Ishikawa (cell line): Measurements from ENCODE around the gene VPS41.

Experiments
- CEBPB ChIP-seq: IDR thresholded peaks from 2 replicates; pipeline ENCODE4 v1.6.1; 2012
- CREB1 ChIP-seq: IDR thresholded peaks from 2 replicates; pipeline ENCODE4 v1.6.1; 2012; ENCODE audit warnings: low read depth
- EGR1 ChIP-seq: IDR thresholded peaks from 2 replicates; pipeline ENCODE4 v1.6.1; 2012
- EP300 ChIP-seq: IDR thresholded peaks from 2 replicates; pipeline ENCODE4 v1.6.1; 2012; ENCODE audit warnings: borderline replicate concordance
- FOXM1 ChIP-seq: IDR thresholded peaks from 2 replicates; pipeline ENCODE4 v1.6.1; 2012; ENCODE audit warnings: low read depth, borderline replicate concordance
- NFIC ChIP-seq: IDR thresholded peaks from 2 replicates; pipeline ENCODE4 v1.6.1; 2012
- RAD21 ChIP-seq: IDR thresholded peaks from 2 replicates; pipeline ENCODE4 v1.6.1; 2012; ENCODE audit warnings: low read depth
- TAF1 ChIP-seq: IDR thresholded peaks from 2 replicates; pipeline ENCODE4 v1.6.1; 2012; ENCODE audit warnings: low read depth, mild to moderate bottlenecking
- TCF12 ChIP-seq: IDR thresholded peaks from 2 replicates; pipeline ENCODE4 v1.6.1; 2012; ENCODE audit warnings: low read depth
- TEAD4 ChIP-seq: IDR thresholded peaks from 2 replicates; pipeline ENCODE4 v1.6.1; 2012
- YY1 ChIP-seq: IDR thresholded peaks from 2 replicates; pipeline ENCODE4 v1.6.1; 2012; ENCODE audit warnings: low read depth
- ZBTB7A ChIP-seq: IDR thresholded peaks from 2 replicates; pipeline ENCODE4 v1.6.1; 2012; ENCODE audit warnings: low read depth
- TF ChIP-seq, protein P1 (sequence below): IDR thresholded peaks from 2 replicates; pipeline ENCODE4 v1.6.1; 2012
- TF ChIP-seq, protein P2 (sequence below): IDR thresholded peaks from 2 replicates; pipeline ENCODE4 v1.6.1; 2012
- TF ChIP-seq, protein P3 (sequence below): IDR thresholded peaks from 2 replicates; pipeline ENCODE4 v1.6.1; 2012; ENCODE audit warnings: low read depth, mild to moderate bottlenecking

Gene VPS41

DNA sequence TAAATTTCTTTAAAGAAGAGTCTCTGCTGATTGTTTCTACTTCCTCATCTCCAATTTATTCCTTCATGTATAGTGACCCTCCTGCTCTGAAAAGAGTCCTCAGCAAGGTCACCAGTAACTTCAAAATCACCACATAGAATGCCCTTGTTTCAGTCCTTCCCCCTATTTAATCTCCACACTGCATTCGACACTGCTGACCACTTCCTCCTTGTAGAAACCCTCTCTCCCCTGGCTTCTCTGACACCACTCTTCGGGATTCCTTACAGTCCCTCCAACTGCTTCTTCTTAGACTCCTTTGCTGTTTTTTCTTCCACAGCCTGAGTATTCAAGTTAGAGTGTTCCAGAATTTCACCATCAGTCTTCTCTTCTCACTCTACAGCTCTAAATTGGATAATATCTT is 89.5 kb downstream of the VPS41 start:
- no peak for TF ChIP-seq TCF12
- TF ChIP-seq FOXM1 = no peak
- no peak for TF ChIP-seq EP300
- no peak for TF ChIP-seq TEAD4
- no peak for TF ChIP-seq CREB1
- TF ChIP-seq, protein P1, sequence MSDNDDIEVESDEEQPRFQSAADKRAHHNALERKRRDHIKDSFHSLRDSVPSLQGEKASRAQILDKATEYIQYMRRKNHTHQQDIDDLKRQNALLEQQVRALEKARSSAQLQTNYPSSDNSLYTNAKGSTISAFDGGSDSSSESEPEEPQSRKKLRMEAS = no peak
- TF ChIP-seq, protein P2, sequence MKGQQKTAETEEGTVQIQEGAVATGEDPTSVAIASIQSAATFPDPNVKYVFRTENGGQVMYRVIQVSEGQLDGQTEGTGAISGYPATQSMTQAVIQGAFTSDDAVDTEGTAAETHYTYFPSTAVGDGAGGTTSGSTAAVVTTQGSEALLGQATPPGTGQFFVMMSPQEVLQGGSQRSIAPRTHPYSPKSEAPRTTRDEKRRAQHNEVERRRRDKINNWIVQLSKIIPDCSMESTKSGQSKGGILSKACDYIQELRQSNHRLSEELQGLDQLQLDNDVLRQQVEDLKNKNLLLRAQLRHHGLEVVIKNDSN = no peak
- no peak for TF ChIP-seq NFIC
- no peak for TF ChIP-seq TAF1
- no peak for TF ChIP-seq ZBTB7A
- TF ChIP-seq EGR1 = no peak
- TF ChIP-seq CEBPB = no peak
- TF ChIP-seq YY1 = no peak
- no peak for TF ChIP-seq RAD21
- TF ChIP-seq, protein P3, sequence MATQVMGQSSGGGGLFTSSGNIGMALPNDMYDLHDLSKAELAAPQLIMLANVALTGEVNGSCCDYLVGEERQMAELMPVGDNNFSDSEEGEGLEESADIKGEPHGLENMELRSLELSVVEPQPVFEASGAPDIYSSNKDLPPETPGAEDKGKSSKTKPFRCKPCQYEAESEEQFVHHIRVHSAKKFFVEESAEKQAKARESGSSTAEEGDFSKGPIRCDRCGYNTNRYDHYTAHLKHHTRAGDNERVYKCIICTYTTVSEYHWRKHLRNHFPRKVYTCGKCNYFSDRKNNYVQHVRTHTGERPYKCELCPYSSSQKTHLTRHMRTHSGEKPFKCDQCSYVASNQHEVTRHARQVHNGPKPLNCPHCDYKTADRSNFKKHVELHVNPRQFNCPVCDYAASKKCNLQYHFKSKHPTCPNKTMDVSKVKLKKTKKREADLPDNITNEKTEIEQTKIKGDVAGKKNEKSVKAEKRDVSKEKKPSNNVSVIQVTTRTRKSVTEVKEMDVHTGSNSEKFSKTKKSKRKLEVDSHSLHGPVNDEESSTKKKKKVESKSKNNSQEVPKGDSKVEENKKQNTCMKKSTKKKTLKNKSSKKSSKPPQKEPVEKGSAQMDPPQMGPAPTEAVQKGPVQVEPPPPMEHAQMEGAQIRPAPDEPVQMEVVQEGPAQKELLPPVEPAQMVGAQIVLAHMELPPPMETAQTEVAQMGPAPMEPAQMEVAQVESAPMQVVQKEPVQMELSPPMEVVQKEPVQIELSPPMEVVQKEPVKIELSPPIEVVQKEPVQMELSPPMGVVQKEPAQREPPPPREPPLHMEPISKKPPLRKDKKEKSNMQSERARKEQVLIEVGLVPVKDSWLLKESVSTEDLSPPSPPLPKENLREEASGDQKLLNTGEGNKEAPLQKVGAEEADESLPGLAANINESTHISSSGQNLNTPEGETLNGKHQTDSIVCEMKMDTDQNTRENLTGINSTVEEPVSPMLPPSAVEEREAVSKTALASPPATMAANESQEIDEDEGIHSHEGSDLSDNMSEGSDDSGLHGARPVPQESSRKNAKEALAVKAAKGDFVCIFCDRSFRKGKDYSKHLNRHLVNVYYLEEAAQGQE = no peak

DNA sequence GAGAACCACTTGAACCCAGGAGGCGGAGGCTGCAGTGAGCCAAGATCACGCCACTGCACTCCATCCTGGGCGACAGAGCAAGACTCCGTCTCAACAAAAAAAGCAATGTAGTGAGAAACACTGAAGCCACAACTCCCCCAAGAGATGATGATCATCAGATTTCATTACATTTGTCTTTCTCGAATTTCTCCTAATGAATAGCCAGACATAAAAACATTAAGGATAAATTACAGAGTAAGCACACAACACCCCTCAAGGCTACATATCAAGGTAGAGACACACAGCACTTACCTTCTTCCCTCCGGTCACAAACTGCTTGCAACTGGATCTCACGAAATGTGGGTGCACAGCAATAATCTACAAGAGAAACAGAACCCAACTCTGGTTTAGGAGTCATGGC is 91.5 kb downstream of the VPS41 start:
- TF ChIP-seq EGR1 = no peak
- no peak for TF ChIP-seq RAD21
- no peak for TF ChIP-seq FOXM1
- no peak for TF ChIP-seq CEBPB
- TF ChIP-seq, protein P1 = no peak
- TF ChIP-seq, protein P3 = no peak
- no peak for TF ChIP-seq TAF1
- no peak for TF ChIP-seq YY1
- TF ChIP-seq, protein P2 = no peak
- TF ChIP-seq NFIC = no peak
- TF ChIP-seq TCF12 = no peak
- no peak for TF ChIP-seq EP300

DNA sequence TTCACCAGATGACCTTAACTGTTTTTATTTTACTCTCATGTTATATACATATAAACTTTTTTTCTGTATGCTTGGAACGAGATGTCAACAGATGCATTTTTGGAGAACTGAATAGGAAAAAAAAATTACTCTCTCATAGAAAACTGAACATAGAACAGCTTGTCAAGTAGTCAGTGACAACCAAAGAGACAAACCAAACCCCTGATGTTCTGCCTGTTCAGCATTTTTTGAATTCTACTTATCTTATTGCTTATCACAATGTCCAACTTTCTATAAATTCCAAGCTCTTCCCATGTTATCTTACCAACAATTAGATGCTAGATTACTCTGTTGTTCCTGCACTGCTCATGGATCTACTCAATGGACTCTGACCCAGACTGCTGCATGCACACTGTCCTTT is 95.2 kb downstream of the VPS41 start:
- TF ChIP-seq CEBPB (no peak), ZBTB7A (no peak), RAD21 (no peak), CREB1 (no peak), EP300 (no peak), NFIC (no peak), EGR1 (no peak), TAF1 (no peak), FOXM1 (no peak), TCF12 (no peak)
- TF ChIP-seq, protein P2 = no peak
- TF ChIP-seq, protein P1 = no peak

DNA sequence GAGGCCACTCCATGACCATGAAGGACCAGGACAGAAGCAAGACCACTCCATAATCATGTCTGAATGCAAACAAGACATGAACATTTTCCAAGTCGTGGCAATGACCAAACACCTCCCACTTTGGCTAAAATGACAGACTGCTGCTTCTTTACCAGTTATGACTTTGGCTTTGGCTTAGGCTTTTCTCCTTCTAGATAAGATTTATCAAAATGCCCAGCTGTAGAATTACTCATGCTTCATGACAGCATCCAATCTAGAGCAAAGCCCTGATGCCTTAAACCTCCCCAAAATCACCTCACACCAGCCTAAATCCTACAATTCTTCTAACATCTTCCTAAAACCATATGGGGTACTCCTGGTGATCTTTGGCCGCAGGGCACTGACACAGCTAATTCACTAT is 102.1 kb downstream of the VPS41 start:
- TF ChIP-seq, protein P1 = no peak
- no peak for TF ChIP-seq TAF1
- no peak for TF ChIP-seq ZBTB7A
- no peak for TF ChIP-seq CEBPB
- TF ChIP-seq TCF12 = no peak
- TF ChIP-seq RAD21 = no peak
- TF ChIP-seq, protein P2 = no peak
- TF ChIP-seq EGR1 = no peak
- TF ChIP-seq, protein P3 = no peak
- TF ChIP-seq YY1 = no peak
- no peak for TF ChIP-seq NFIC
- TF ChIP-seq EP300 = no peak
- TF ChIP-seq CREB1 = no peak
- no peak for TF ChIP-seq TEAD4
- no peak for TF ChIP-seq FOXM1
